Body of pancreas (tissue), 4 donors: ENCODE results near the gene GALNT2. TPM values are rescaled to one million over a fixed set of nuclear protein-coding genes. Genes with fewer than 3 reads are reported as not detected.
A peak's percentile ranks its signal among the peaks of the same experiment; 100 is the strongest.

ENCODE experiments used
- ATAC-seq: fragments of 150-250 bp; one replicate; pipeline ENCODE4 v1.9.1; 2016
- DNase-seq, 4 donors: peaks; one replicate each; pipeline ENCODE4 v3.0.0-alpha.2; 2019
- H3K27ac ChIP-seq, 4 donors: fragments of 200-600 bp; sonication (generic); 1 replicate in 3 of 4; 2 replicates in 1 of 4; pipeline versions ENCODE4 v1.5.1 to v1.6.1; 2016 to 2019; ENCODE audit warnings: mild to moderate bottlenecking in 1 of 4, mixed read lengths in 1 of 4, moderate library complexity in 1 of 4
- H3K27me3 ChIP-seq, 2 donors: fragments of 200-600 bp; sonication (generic); one replicate each; pipeline ENCODE4 v1.6.0; 2016; ENCODE audit warnings: mild to moderate bottlenecking in 1 of 2
- H3K36me3 ChIP-seq, 2 donors: fragments of 200-600 bp; sonication (generic); replicated peaks in 1 of 2; 2 replicates each; pipeline ENCODE4 v1.5.1; 2016; ENCODE audit warnings: low read depth in 2 of 2; ENCODE audit not compliant: insufficient read depth in 1 of 2
- H3K4me1 ChIP-seq: fragments of 200-600 bp; sonication (generic); one replicate; pipeline ENCODE4 v1.6.0; 2016
- H3K4me3 ChIP-seq, 2 donors: fragments of 200-600 bp; sonication (generic); 1 replicate in 1 of 2; 2 replicates in 1 of 2; pipeline ENCODE4 v1.5.1; 2016 to 2019
- H3K9me3 ChIP-seq, 3 donors: fragments of 200-600 bp; sonication (generic); 1 replicate in 2 of 3; 2 replicates in 1 of 3; pipeline ENCODE4 v1.5.1; 2016
- CTCF ChIP-seq, 7 experiments: fragments of 450-650 bp in 4 of 7; fragments of 200-600 bp in 3 of 7; sonication (generic) in 3 of 7; IDR thresholded peaks; one replicate each; pipeline ENCODE4 v1.5.1; 2016 to 2019; ENCODE audit warnings: antibody characterized with exemption in 7 of 7
- POLR2A ChIP-seq, 3 donors: fragments of 450-650 bp; IDR thresholded peaks; one replicate each; pipeline ENCODE4 v1.6.1; 2016; ENCODE audit warnings: antibody characterized with exemption in 3 of 3, mild to moderate bottlenecking in 2 of 3
- WGBS, 2 donors: methylation state at CpG; one replicate each; pipeline ENCODE4 v1.1.5; 2017; 5-methylcytosine and 5-hydroxymethylcytosine counted together
- intact Hi-C: fragments of 100-400 bp; cut with DNase I; formaldehyde crosslinking; loops from one replicate; pipeline ENCODE4 v1.15.1; 2023
- total RNA-seq, 2 donors: library from RNA; depleted of rRNA; stranded (reverse); fragments of >200 nt; gene quantifications; one replicate each; pipeline ENCODE4 v1.1.0, GENCODE V29; 2016

Gene GALNT2
- total RNA-seq, 2 donors from 2014 or later, result 45.9 to 68.6 TPM

- Histone ChIP-seq H3K4me3 (no peak overlapping the region), H3K27ac (no peak overlapping the region), H3K27me3 (no peaks in the 10 kb centered on the region), H3K36me3 (no peaks in the 10 kb centered on the region), H3K9me3 (no peaks in the 10 kb centered on the region), H3K4me1 (peaks cover 92% of the 10 kb centered on the region)
- no peak for TF ChIP-seq POLR2A (IDR thresholded peaks at IDR 0.05)
- no peak for TF ChIP-seq CTCF (IDR thresholded peaks at IDR 0.05)
- intact Hi-C loops, result no loop called here
- 47 to 75% methylated on average over 7 to 8 of the region's 8 CpGs for WGBS, 2 donors
- ATAC-seq (no peak), DNase-seq (no peak)
Measured at GRCh38 chr1:230080822-230081221, 13.8 kb downstream of the GALNT2 start.

GRCh38 chr1:230081751-230082150 lies 14.7 kb downstream of the GALNT2 start:
- TF ChIP-seq CTCF (IDR thresholded peaks at IDR 0.05), result no peak
- TF ChIP-seq POLR2A (IDR thresholded peaks at IDR 0.05), result no peak
- 77 to 79% methylated on average over 8 of the region's 8 CpGs for WGBS, 2 donors
- ATAC-seq (no peak), DNase-seq (no peak)
- peaks cover 94% of the 10 kb centered on the region for H3K4me1 ChIP-seq
- H3K9me3 ChIP-seq, result no peaks in the 10 kb centered on the region
- no peak overlapping the region for H3K4me3 ChIP-seq
- no peaks in the 10 kb centered on the region for H3K27me3 ChIP-seq
- intact Hi-C loops, result no loop called here
- no peaks in the 10 kb centered on the region for H3K36me3 ChIP-seq
- H3K27ac ChIP-seq, result peak overlapping the region in 1 of 4 donors; percentile 39

GRCh38 chr1:230082211-230082610 lies 15.2 kb downstream of the GALNT2 start:
- intact Hi-C loops, result no loop called here
- no peak overlapping the region for H3K4me3 ChIP-seq
- no peak for DNase-seq
- no peak for TF ChIP-seq CTCF (IDR thresholded peaks at IDR 0.05)
- no peaks in the 10 kb centered on the region for H3K36me3 ChIP-seq
- H3K27me3 ChIP-seq, result no peaks in the 10 kb centered on the region
- H3K27ac ChIP-seq, result peak overlapping the region in 1 of 4 donors; percentile 39
- H3K9me3 ChIP-seq, result no peaks in the 10 kb centered on the region
- no peak for ATAC-seq
- 42 to 57% methylated on average over 4 of the region's 4 CpGs for WGBS, 2 donors
- H3K4me1 ChIP-seq, result peaks cover 94% of the 10 kb centered on the region

- WGBS, 2 donors, result 94 to 98% methylated on average over 9 of the region's 9 CpGs
- Histone ChIP-seq H3K9me3 (no peaks in the 10 kb centered on the region), H3K4me1 (peaks cover 94% of the 10 kb centered on the region), H3K4me3 (no peak overlapping the region), H3K27ac (no peak overlapping the region), H3K36me3 (no peaks in the 10 kb centered on the region), H3K27me3 (no peaks in the 10 kb centered on the region)
- ATAC-seq, result no peak
- no peak for TF ChIP-seq CTCF (IDR thresholded peaks at IDR 0.05)
- TF ChIP-seq POLR2A (IDR thresholded peaks at IDR 0.05), result no peak
- DNase-seq, result no peak
- intact Hi-C loops, result no loop called here
Measured at GRCh38 chr1:230083053-230083452, 16.0 kb downstream of the GALNT2 start.

- Histone ChIP-seq H3K4me3 (no peak overlapping the region), H3K27ac (peak overlapping the region; percentile 3 to 64 (median 52)), H3K4me1 (peaks cover 92% of the 10 kb centered on the region), H3K27me3 (no peaks in the 10 kb centered on the region), H3K36me3 (no peaks in the 10 kb centered on the region), H3K9me3 (no peaks in the 10 kb centered on the region)
- TF ChIP-seq POLR2A (IDR thresholded peaks at IDR 0.05) (no peak), CTCF (IDR thresholded peaks at IDR 0.05) (no peak)
- ATAC-seq, result no peak
- WGBS, 2 donors, result 76 to 83% methylated on average over 10 of the region's 10 CpGs
- DNase-seq, result no peak
- intact Hi-C loops, result no loop called here
Measured at GRCh38 chr1:230083746-230084407, 16.8 kb downstream of the GALNT2 start.
